AG04449 (cell line): ENCODE measurements around the gene BMPR2.

Source experiments
- CTCF ChIA-PET: fragments of 350-600 bp; formaldehyde crosslinking; extraction: SDS; loops from one replicate; lab custom pipeline; 2021; ENCODE audit warnings: antibody characterized with exemption; lab: Yijun Ruan, JAX
- POLR2A ChIA-PET: fragments of 400-600, 350-600 bp; formaldehyde crosslinking; extraction: SDS; loops from one replicate; lab custom pipeline; 2020; ENCODE audit warnings: antibody characterized with exemption, inconsistent platforms; lab: Yijun Ruan, JAX
- DNase-seq: peaks from one replicate; pipeline ENCODE4 v3.0.0-alpha.2; 2010; ENCODE audit warnings: low read depth, low spot score
- H3K4me3 ChIP-seq: 2 replicates; pipeline ENCODE4 v1.5.1; 2011; ENCODE audit warnings: low read depth, mild to moderate bottlenecking, control low read depth, low read length
- TF ChIP-seq, protein P1 (sequence below): IDR thresholded peaks from one replicate; pipeline ENCODE4 v1.5.1; 2011; ENCODE audit warnings: mild to moderate bottlenecking, moderate library complexity, low read length, control low read depth, inconsistent platforms; ENCODE audit not compliant: insufficient read depth; ENCODE audit errors: missing control alignments

BMPR2 gene

GRCh38 chr2:202479610-202480009 lies 103.5 kb downstream of the BMPR2 start:
- TF ChIP-seq, protein P1, sequence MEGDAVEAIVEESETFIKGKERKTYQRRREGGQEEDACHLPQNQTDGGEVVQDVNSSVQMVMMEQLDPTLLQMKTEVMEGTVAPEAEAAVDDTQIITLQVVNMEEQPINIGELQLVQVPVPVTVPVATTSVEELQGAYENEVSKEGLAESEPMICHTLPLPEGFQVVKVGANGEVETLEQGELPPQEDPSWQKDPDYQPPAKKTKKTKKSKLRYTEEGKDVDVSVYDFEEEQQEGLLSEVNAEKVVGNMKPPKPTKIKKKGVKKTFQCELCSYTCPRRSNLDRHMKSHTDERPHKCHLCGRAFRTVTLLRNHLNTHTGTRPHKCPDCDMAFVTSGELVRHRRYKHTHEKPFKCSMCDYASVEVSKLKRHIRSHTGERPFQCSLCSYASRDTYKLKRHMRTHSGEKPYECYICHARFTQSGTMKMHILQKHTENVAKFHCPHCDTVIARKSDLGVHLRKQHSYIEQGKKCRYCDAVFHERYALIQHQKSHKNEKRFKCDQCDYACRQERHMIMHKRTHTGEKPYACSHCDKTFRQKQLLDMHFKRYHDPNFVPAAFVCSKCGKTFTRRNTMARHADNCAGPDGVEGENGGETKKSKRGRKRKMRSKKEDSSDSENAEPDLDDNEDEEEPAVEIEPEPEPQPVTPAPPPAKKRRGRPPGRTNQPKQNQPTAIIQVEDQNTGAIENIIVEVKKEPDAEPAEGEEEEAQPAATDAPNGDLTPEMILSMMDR, result no peak
- no peak overlapping the region for H3K4me3 ChIP-seq
- DNase-seq, result no peak
- POLR2A ChIA-PET, result no interaction called here
- CTCF ChIA-PET, result no interaction called here

GRCh38 chr2:202486351-202486750 lies 110.2 kb downstream of the BMPR2 start:
- POLR2A ChIA-PET, result no interaction called here
- CTCF ChIA-PET, result no interaction called here
- TF ChIP-seq, protein P1, result no peak
- H3K4me3 ChIP-seq, result no peak overlapping the region
- no peak for DNase-seq

- H3K4me3 ChIP-seq, result no peak overlapping the region
- CTCF ChIA-PET, result no interaction called here
- TF ChIP-seq, protein P1, result no peak
- no peak for DNase-seq
- POLR2A ChIA-PET, result no interaction called here
Measured at GRCh38 chr2:202488671-202489070, 112.5 kb downstream of the BMPR2 start.

DNA sequence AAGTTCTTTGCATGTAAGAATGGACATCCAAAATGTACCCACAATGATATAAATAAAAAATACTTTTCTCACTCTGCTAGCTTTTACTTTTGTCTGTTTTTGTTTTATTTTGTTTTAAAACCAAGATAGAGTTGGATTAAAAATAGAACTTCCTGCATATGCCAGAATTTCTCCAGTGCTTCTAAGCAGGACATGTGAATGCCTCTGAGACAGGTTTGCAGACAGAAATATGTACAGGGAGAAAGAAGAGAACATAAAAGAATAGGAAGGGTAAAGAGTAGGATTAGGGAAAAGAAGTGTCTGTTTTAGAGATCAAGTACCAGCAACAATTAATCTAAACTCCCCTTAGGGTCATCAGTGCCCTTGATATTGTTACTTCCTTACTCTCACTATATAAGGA lies 114.4 kb downstream of the BMPR2 start:
- no peak for DNase-seq
- POLR2A ChIA-PET, result no interaction called here
- TF ChIP-seq, protein P1, result no peak
- CTCF ChIA-PET, result interaction anchor here (1.1 kb wide), 1 partner anchor 18 kb away, joined by 3 read pairs; no protein-coding TSS in a partner anchor
- H3K4me3 ChIP-seq, result no peak overlapping the region

- CTCF ChIA-PET, result no interaction called here
Measured at GRCh38 chr2:202491514-202491913, 115.4 kb downstream of the BMPR2 start.

GRCh38 chr2:202494300-202495229 lies 118.4 kb downstream of the BMPR2 start:
- no peak overlapping the region for H3K4me3 ChIP-seq
- TF ChIP-seq, protein P1, result no peak
- ChIA-PET POLR2A (no interaction called here), CTCF (no interaction called here)
- DNase-seq, result peak; percentile 34

More at GRCh38 chr2:202491514-202491913, 115.4 kb downstream of the BMPR2 start:
- POLR2A ChIA-PET, result no interaction called here
- DNase-seq, result no peak
- no peak overlapping the region for H3K4me3 ChIP-seq
- TF ChIP-seq, protein P1, result no peak
